NCI-H1092 (cell line): ENCODE results near the gene BUB3.

ENCODE experiments used
- DNase-seq: peaks from one replicate; lab custom pipeline; 2025; lab: John Stamatoyannopoulos, UW

BUB3 gene

GRCh38 chr10:123154092-123154710, at the start of gene BUB3:
Gene BUB3 (plus strand): TSS chr10:123154402. CDS start chr10:123154918, 516 bp downstream.
- peak; percentile 98 for DNase-seq

DNA sequence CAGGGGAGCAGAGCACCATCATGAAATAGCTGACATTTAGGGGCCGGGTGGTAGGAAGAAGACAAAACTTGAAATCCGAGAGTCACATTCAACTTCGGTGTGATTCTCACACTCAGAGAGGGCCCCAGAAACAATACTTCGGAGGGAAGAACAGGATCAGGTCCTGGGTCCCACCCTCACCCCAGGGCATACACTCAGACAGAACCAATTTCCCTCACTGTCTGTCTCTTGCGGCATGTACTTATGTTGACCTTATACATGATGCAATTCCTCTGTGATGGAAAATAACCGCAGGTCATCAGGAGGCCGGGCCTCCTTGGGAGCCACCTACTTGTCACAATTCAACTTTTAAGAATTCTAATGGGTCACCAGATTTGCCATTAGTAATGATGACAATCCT, 44.7 kb upstream of the BUB3 start:
- no peak for DNase-seq

- no peak for DNase-seq
Measured at GRCh38 chr10:123117644-123118417, 36.4 kb upstream of the BUB3 start.

DNA sequence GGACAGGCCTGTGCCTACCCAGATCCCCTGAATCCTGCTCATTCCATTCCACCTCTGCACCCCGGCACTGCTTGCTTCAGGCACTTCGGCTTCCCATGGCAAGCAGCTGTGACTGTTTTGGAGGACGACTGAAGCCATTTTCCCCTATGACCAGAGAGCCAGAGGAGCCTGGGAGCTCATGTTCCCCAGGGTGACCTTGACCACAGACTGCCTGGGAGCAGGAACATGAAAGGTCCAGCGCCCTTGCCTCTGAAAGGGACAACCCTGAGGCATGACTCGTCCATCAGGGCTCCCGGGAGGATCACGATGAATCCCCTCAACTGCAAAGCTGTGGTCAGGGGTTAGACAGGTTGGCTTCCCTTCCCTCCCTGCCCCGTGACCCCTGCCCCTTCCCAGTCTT, 35.1 kb upstream of the BUB3 start:
- no peak for DNase-seq

GRCh38 chr10:123126246-123126645, 28.0 kb upstream of the BUB3 start:
- DNase-seq: no peak

DNA sequence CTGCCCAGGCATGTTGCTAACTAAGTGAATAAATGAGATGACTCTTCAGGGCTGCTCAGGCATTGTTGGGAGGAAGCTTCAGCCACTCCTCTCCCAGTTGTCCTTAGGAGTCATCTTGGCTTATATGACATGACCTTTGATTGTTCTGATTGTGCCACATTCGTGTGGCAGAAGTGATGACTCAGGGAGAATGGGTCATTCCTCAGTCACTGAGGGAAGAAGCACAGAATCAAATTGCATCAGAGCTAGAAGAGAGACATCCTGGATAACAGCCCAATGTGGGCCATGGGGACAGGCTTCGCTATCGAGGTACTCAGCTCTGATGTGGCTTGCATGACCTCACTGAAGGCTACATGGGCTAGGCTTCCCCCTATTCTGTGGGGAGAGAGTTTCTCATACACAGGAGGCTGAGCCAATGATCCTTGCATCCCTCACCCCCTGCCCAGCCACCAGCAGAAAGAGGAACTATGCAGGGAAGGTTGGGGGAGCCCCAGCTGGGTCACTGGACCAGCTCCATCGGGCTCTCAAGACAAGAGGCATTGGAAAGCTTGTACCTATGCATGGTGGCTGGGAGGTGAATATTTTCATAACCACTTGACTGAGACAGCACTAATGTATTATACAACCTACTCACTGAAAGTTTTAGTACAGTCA, 24.5 kb upstream of the BUB3 start:
- no peak for DNase-seq

DNA sequence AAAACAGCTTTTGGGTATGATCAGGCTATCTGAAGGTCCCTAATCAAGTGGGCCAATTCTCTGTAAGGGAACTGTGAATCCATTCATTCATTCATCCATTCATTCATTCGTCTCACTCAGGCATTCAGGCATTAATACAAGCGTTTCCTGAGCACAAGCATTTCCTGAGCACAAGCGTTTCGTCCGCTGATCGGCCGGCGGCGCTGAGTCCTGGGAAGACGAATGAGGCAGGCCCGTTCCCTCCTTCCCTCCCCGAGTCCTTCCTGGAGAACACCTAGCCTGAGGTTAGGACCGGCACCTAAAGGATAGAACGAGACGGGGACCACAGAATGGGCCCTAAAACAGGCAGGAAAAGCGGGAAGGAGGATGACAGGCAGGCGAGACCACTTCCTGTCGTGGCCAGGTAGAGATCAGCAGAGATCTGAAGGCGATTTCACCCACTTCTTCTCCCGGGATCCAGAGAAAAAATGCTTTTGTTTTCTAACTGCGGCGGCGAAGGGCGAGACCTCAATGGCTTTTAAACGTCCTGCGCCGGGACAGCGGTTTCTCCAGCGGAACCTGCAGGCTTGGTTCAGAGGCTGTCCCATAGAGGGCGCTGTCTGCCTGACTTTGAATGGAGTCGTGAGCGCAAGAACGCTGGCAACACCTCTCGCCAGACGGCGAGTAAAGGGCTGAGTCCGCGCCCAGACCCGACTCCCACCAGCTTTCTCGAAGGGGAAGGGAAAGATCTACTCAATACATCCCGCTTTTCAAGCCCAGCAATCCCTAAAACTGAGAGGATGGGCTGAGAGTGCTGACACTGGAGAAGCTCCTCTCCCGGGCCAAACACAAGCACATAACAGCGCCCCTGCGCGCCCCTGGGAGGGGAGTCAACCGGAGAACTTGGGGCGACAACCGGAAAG, 21.4 kb upstream of the BUB3 start:
- DNase-seq: peak; percentile 70

DNA sequence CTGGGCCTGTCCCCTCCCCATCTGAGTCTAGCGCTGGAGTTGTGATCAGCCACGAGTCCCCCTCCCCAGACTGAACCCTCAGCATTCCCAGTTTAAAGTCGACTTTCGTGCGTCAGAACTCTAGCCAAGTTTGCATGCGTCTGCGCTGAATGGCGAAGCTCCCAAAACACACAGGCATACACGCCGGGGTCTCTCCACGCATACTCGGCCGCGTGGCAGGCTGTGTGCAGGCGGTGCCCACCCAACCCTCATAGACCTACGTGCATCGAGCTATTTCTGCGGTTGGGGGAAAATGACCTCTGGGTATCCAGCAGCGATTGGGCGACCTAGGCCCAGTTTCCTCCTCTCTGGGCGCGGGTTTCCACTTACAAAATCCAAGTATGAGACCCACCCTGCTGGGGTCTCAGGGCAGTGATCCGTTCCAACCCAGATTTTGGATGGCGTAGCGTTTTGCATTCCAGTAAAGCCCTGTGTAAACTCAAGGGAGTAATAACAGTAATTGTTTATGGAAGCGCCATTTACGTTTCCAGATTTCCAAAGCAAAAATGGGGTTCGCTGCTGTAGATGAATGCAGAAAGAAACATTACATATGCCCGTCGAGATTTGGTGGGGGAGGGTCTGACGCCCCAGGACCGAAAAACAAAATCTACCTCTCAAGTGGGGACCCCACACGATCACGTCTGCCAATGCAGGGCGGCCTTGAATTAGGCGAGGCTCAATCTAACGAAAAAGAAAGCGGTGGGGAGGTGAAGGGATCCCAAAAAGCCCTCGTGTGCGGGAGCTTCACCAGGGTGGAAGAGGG, 20.5 kb upstream of the BUB3 start:
- DNase-seq: no peak

- no peak for DNase-seq
Measured at GRCh38 chr10:123134343-123134914, 19.8 kb upstream of the BUB3 start.

- no peak for DNase-seq
Measured at GRCh38 chr10:123134915-123135414, 19.2 kb upstream of the BUB3 start.

DNA sequence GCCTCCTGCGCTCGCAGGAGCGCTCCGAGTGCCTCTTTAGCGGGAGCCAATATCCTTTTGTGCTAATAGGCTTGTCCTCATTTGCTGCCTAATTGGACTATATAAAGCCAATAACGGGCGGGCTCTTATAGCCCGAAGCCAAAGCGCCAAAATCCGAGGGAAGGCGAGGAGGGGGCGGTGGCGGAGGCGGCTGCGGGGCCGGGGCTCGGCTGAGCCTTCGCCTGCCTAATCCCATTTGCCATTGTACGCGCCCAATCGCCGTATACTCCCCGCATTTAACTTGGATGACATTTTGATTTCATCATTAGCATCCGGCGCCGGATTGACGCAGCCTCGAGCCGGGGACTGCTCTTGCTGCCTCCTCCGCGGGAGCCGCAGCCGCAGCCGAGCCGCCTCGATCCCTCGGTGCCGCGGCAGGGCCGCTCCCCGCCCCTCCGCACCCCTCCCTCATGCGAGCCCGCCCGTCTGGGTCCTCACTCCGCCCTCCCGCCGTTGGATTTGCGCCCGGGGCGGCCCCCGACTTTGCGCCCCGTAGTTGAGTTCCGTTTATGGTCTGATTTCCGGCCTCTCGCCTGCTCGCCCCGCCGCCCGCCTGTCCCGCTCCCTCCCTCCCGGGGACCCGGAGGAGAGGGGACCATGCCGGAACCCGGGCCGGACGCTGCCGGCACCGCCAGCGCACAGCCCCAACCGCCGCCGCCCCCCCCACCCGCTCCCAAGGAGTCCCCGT, 18.6 kb upstream of the BUB3 start, which contains the start of gene HMX3:
HMX3 (plus strand) TSS at position 556 of the 727 bp plus-strand sequence; CDS start at position 637, 81 bp downstream.
- DNase-seq: peak; percentile 69

DNA sequence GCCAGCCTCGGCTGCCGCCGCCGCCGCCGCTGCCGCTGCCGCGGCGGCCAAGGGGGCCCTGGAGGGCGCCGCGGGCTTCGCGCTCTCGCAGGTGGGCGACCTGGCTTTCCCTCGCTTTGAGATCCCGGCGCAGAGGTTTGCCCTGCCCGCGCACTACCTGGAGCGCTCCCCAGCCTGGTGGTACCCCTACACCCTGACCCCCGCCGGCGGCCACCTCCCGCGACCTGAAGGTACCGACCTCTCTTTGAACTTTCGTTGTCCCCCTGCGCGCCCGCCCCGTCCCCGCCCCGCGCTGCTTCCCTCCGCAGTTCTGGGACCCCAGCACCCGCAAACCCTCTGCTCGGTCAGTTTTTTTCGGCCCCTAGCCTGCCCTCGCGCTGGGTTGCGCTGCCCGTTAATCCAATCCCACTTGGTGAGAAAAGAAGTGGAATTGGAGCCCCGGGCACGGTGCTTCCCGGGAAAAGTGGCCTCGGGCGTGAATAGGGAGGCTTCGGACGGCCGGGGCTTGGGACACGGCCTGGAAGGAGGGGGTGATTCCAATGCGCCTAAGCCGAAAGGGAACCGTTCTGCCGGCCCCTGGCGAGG, 17.9 kb upstream of the BUB3 start:
- DNase-seq: no peak

- DNase-seq: no peak
Measured at GRCh38 chr10:123136806-123137642, 17.2 kb upstream of the BUB3 start.

DNA sequence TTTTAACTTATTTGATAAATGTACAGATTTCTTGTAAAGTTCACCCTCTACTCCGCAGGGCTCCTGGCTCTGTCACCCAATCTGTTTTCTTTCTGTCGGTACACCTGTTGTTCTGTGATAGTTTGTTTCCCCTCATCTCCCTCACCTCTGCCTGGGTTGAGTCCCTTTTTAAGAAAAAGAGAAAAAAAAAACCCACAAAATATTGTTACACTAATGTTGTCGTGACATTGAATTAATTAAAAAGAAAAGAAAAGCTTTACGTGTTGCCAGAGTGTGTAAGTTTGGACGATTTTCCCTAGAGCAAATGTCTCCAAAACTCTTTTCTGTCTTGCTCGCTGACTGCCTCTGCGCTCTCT, 15.1 kb upstream of the BUB3 start:
- DNase-seq: no peak

DNA sequence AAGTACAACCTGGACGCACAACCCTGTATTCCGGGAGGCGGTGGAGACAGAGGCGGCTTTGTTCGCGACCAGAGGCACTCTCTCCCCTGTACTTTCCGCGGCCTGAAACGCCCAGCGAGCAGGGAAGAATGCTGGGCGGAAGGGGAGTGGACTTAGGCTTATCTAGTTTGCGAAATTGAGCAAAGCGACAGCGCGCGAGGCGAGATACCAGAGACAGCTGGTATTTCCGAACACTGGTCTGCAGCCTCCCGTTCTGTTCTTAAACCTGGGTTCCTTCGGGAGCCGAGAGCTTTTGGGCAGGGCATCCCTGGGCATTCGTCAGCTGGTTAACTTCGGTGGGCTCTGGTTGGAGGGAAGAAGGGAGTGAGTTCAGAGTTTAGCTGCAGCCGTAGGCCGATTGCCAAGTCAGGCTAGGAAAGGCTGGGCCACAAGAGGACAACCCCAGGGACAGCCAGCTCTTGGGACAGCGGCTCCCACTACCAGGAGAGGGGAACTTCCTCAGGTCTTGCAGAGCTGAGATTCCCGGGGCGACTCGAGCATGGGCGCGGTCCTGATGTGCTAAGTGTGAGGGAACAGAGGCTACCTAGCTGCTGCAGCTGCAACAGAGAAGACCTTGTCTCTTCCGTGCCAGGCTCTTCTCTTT, 14.6 kb upstream of the BUB3 start:
- DNase-seq: no peak

DNA sequence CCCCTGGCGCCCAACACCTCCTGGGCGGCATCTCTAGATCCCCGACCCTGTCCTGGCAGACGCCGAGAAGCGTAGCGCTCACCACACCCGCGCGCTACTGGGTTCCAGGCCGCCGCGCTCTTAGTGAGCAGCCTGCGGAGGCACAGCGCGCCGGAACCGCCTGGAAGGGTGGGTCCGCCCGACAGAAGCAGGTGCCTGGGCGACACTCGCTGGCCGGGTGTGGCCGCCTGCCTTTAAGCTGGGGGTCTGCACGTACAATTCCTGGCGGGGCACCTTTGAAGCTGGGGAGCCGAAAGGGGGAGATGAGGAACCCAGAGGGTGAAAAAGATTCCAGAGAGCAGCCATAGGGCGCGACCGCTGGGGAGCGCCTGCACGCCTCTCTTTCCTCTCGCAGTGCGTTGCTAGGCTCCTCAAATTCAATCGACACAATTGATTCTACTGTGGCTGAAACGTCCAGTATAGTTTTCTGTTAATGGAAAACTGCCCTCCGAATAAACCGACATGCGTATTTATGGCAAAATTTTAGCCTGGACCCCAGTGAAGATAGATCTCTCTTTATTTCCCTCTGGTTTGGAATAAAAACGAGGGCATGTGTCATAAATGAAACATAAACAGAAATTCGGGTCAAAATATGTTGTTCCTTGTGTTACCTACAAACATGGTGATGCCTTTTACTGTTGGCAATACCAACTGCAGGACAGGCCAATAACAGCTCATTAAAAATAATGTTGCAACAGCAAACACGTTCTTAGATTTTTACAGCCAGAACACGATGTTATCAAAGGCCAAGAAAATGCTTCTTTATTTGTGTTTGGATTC, 13.8 kb upstream of the BUB3 start:
- no peak for DNase-seq

DNA sequence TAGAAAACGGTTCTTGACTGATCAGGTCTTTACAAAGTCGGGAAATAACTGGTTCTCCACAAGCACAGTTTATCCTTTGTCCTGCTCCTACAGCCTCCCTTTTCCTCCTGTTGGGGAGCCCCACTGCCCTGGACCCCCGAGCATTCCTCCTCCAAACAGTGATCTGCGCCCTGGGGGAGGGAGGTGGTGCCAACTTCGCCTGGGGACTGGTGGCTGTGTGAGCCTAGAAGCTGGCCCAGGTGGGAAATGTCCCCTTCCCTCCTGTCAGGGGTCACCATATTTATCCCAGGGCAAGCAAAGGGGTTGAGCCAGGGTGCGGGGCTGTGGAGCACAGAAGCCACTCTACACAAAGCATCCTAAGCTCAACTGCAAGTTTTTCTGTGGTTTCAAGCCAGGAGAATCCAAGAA, 13.2 kb upstream of the BUB3 start:
- no peak for DNase-seq
